Mesenchymal stem cell (in vitro differentiated cells and primary cell): ENCODE data around the gene RAB1A.

Experiments
- DNase-seq: peaks from one replicate; pipeline ENCODE4 v3.0.0-alpha.2; 2013
- H2AFZ ChIP-seq: one replicate; pipeline ENCODE4 v1.6.1; 2013; ENCODE audit warnings: low read depth, mild to moderate bottlenecking, control low read depth, inconsistent platforms, low read length, moderate library complexity
- H2AK5ac ChIP-seq: 2 replicates; pipeline ENCODE4 v1.6.1; 2013; ENCODE audit warnings: low read length, moderate library complexity, mild to moderate bottlenecking, inconsistent platforms; ENCODE audit not compliant: severe bottlenecking
- H2BK120ac ChIP-seq: one replicate; pipeline ENCODE4 v1.6.1; 2013; ENCODE audit warnings: low read depth, mild to moderate bottlenecking, inconsistent platforms, low read length, moderate library complexity
- H2BK12ac ChIP-seq, 2 experiments: one replicate each; pipeline ENCODE4 v1.6.1; 2013; ENCODE audit warnings: inconsistent platforms in 2 of 2, low read length in 2 of 2, mild to moderate bottlenecking in 2 of 2, moderate library complexity in 2 of 2, control low read depth in 1 of 2
- H2BK15ac ChIP-seq: one replicate; pipeline ENCODE4 v1.6.1; 2013; ENCODE audit warnings: mild to moderate bottlenecking, low read depth, inconsistent platforms; ENCODE audit not compliant: poor library complexity, severe bottlenecking
- H2BK5ac ChIP-seq: 2 replicates; pipeline ENCODE4 v1.6.1; 2013; ENCODE audit warnings: low read depth, mild to moderate bottlenecking, low read length, control low read depth, inconsistent platforms; ENCODE audit not compliant: poor library complexity, severe bottlenecking
- H3K14ac ChIP-seq, 2 experiments: one replicate each; pipeline ENCODE4 v1.6.1; 2013; ENCODE audit warnings: inconsistent platforms in 2 of 2, low read length in 2 of 2, control low read depth in 1 of 2, mild to moderate bottlenecking in 1 of 2, moderate library complexity in 1 of 2
- H3K18ac ChIP-seq, 2 experiments: one replicate each; pipeline ENCODE4 v1.6.1; 2013; ENCODE audit warnings: inconsistent platforms in 2 of 2, low read length in 2 of 2, control low read depth in 1 of 2, low read depth in 1 of 2, mild to moderate bottlenecking in 1 of 2
- H3K23ac ChIP-seq, 2 experiments: one replicate each; pipeline ENCODE4 v1.6.1; 2013; ENCODE audit warnings: inconsistent platforms in 2 of 2, low read length in 2 of 2, mild to moderate bottlenecking in 2 of 2, moderate library complexity in 2 of 2, control low read depth in 1 of 2
- H3K27ac ChIP-seq: 2 replicates; pipeline ENCODE4 v1.5.1; 2013; ENCODE audit warnings: mild to moderate bottlenecking, moderate library complexity, low read length, control low read depth, inconsistent platforms; ENCODE audit not compliant: poor library complexity, severe bottlenecking
- H3K27me3 ChIP-seq, 2 experiments: 2 replicates each; pipeline versions ENCODE4 v1.6.1 to v1.7.0; 2013; ENCODE audit warnings: low read length in 2 of 2, mild to moderate bottlenecking in 2 of 2, moderate library complexity in 2 of 2, control low read depth in 1 of 2, inconsistent platforms in 1 of 2; ENCODE audit not compliant: control insufficient read depth in 1 of 2, insufficient read depth in 1 of 2
- H3K36me3 ChIP-seq, 2 experiments: 2 replicates each; pipeline versions ENCODE4 v1.6.1 to v1.7.0; 2013; ENCODE audit warnings: low read length in 2 of 2, control low read depth in 1 of 2, inconsistent platforms in 1 of 2, low read depth in 1 of 2, mild to moderate bottlenecking in 1 of 2; ENCODE audit not compliant: insufficient read depth in 2 of 2, control insufficient read depth in 1 of 2
- H3K4ac ChIP-seq, 2 experiments: one replicate each; pipeline ENCODE4 v1.6.1; 2013; ENCODE audit warnings: inconsistent platforms in 2 of 2, low read length in 2 of 2, mild to moderate bottlenecking in 2 of 2, moderate library complexity in 2 of 2, control low read depth in 1 of 2, low read depth in 1 of 2
- H3K4me1 ChIP-seq: 2 replicates; pipeline ENCODE4 v1.6.1; 2013; ENCODE audit warnings: low read depth, low read length, control low read depth; ENCODE audit not compliant: control insufficient read depth, insufficient read depth
- H3K4me2 ChIP-seq: 2 replicates; pipeline ENCODE4 v1.6.1; 2013; ENCODE audit warnings: low read length, mild to moderate bottlenecking, inconsistent platforms; ENCODE audit not compliant: poor library complexity, severe bottlenecking
- H3K4me3 ChIP-seq, 2 experiments: 2 replicates each; pipeline versions ENCODE4 v1.5.1 to v1.7.0; 2013; ENCODE audit warnings: low read length in 2 of 2, mild to moderate bottlenecking in 2 of 2, control low read depth in 1 of 2, low read depth in 1 of 2; ENCODE audit not compliant: insufficient read depth in 1 of 2
- H3K79me1 ChIP-seq: replicated peaks from 2 replicates; pipeline ENCODE4 v1.6.1; 2013; ENCODE audit warnings: mild to moderate bottlenecking, control low read depth, low read length, inconsistent platforms; ENCODE audit not compliant: poor library complexity, severe bottlenecking
- H3K9ac ChIP-seq: 2 replicates; pipeline ENCODE4 v1.7.0; 2013; ENCODE audit warnings: mild to moderate bottlenecking, low read length, moderate library complexity
- H3K9me3 ChIP-seq: 2 replicates; pipeline ENCODE4 v1.7.0; 2013; ENCODE audit warnings: mild to moderate bottlenecking, low read length; ENCODE audit not compliant: control insufficient read depth
- H4K8ac ChIP-seq: one replicate; pipeline ENCODE4 v1.6.1; 2013; ENCODE audit warnings: inconsistent platforms, mild to moderate bottlenecking, low read length, moderate library complexity
- H4K91ac ChIP-seq: one replicate; pipeline ENCODE4 v1.6.1; 2013; ENCODE audit warnings: mild to moderate bottlenecking, low read length, inconsistent platforms
- WGBS: methylation state at CpG from one replicate; pipeline ENCODE4 v1.1.7; 2013; ENCODE audit warnings: mixed read lengths; 5-methylcytosine and 5-hydroxymethylcytosine counted together

Gene RAB1A

GRCh38 chr2:65062843-65063825 lies 66.8 kb downstream of the RAB1A start:
- peak; percentile 51 for DNase-seq
- H3K18ac ChIP-seq, result peak overlapping the region in 1 of 2 experiments; percentile 65
- H3K14ac ChIP-seq, result no peak overlapping the region
- H2BK15ac ChIP-seq, result no peak overlapping the region
- H2BK5ac ChIP-seq, result no peak overlapping the region
- H2BK12ac ChIP-seq, result peak overlapping the region in 1 of 2 experiments; percentile 23
- H2BK120ac ChIP-seq, result no peak overlapping the region
- no peak overlapping the region for H3K4ac ChIP-seq
- H3K23ac ChIP-seq, result no peak overlapping the region
- H3K79me1 ChIP-seq, result peaks cover 32% of the 10 kb centered on the region
- WGBS, result 86% methylated on average over 9 of the region's 13 CpGs
- no peaks in the 10 kb centered on the region for H3K27me3 ChIP-seq
- H3K4me3 ChIP-seq, result peak overlapping the region in 1 of 2 experiments; percentile 39
- H2AK5ac ChIP-seq, result no peak overlapping the region
- H3K9me3 ChIP-seq, result no peaks in the 10 kb centered on the region
- H4K91ac ChIP-seq, result peak overlapping the region; percentile 36
- no peak overlapping the region for H3K27ac ChIP-seq
- peaks cover 11% of the 10 kb centered on the region for H3K4me1 ChIP-seq
- H2AFZ ChIP-seq, result no peak overlapping the region
- peaks cover 3 to 7% of the 10 kb centered on the region in 2 experiments for H3K36me3 ChIP-seq
- peak overlapping the region; percentile 68 for H3K9ac ChIP-seq
- no peak overlapping the region for H3K4me2 ChIP-seq
- H4K8ac ChIP-seq, result no peak overlapping the region

DNA sequence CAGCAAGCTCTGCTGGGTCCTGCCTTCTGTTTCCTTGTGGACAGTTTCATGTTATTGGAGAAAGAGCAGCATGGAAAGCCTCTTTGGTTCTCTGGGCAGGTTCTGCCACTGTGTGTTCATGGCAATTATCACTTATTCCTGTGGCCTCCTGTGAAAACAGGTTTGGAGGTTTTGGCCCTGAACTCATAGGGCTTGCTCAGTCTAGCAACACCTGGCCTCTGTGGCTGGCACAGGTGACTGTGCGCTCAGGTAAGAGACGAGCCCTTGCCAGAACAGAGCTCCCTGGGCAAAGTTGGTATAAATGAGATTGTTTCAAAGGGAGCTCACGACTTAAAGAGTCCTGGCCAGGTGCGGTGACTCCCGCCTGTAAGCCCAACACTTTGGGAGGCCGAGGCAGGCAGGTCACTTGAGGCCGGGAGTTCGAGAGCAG lies 68.0 kb downstream of the RAB1A start:
- H3K23ac ChIP-seq, result no peak overlapping the region

DNA sequence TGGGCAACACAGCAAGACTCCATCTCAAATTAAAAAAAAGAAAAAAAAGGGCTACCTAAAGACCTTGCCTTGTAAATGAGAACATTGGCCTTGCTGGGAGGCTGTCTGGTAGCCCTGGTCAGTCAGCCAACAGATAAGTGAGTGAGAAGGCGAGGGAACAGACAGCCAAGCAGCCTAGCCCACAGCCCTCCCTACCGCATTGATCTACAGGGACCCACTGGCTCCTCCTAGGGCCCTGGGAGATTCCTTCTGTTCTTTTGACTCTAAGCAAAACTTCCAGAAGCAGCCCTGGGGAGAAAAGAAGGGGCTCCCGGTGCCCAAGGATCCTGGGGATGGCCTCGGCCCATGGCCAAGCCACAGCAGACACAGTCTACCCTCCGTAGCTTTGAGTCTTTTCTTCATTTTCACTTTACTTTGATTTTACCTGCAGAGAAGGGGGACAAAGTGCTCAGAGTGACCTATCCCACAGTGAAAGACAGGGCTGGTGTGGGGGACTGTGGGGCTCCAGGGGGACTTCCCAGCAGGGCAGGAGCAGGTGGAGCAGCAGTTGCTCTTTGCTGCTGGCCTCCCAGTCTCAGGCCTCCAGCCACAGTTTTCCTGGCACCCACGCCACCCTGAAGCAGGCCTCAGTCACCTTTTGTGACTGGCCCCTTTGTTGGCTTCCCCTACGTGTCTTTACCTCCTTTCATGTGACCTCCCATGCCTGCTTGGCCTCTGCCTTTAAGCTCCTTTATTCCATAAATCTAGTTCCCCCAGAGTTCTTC lies 68.6 kb downstream of the RAB1A start:
- H2BK15ac ChIP-seq, result no peak overlapping the region
- H2BK12ac ChIP-seq, result no peak overlapping the region
- no peaks in the 10 kb centered on the region for H3K27me3 ChIP-seq
- 86% methylated on average over 6 of the region's 7 CpGs for WGBS
- no peak overlapping the region for H3K27ac ChIP-seq
- no peak overlapping the region for H3K4me3 ChIP-seq
- no peak overlapping the region for H3K4ac ChIP-seq
- no peak overlapping the region for H3K9ac ChIP-seq
- H3K79me1 ChIP-seq, result peaks cover 29% of the 10 kb centered on the region
- no peak overlapping the region for H4K91ac ChIP-seq
- H3K36me3 ChIP-seq, result peaks cover 3 to 5% of the 10 kb centered on the region in 2 experiments
- H2BK120ac ChIP-seq, result no peak overlapping the region
- H3K4me1 ChIP-seq, result peaks cover 11% of the 10 kb centered on the region
- no peak overlapping the region for H3K18ac ChIP-seq
- no peak overlapping the region for H2AFZ ChIP-seq
- no peak for DNase-seq
- H3K9me3 ChIP-seq, result no peaks in the 10 kb centered on the region
- no peak overlapping the region for H4K8ac ChIP-seq
- no peak overlapping the region for H3K4me2 ChIP-seq
- H2AK5ac ChIP-seq, result no peak overlapping the region
- no peak overlapping the region for H3K14ac ChIP-seq
- no peak overlapping the region for H3K23ac ChIP-seq
- H2BK5ac ChIP-seq, result no peak overlapping the region

More for the DNA sequence above, 68.0 kb downstream of the RAB1A start:
- Histone ChIP-seq H3K9ac (no peak overlapping the region), H2BK120ac (no peak overlapping the region), H2BK15ac (no peak overlapping the region), H2AK5ac (no peak overlapping the region), H3K36me3 (peaks cover 3 to 5% of the 10 kb centered on the region in 2 experiments), H3K27me3 (no peaks in the 10 kb centered on the region), H3K4me2 (no peak overlapping the region), H4K91ac (no peak overlapping the region), H4K8ac (no peak overlapping the region), H3K27ac (no peak overlapping the region), H3K79me1 (peaks cover 28% of the 10 kb centered on the region), H2AFZ (no peak overlapping the region), H3K18ac (no peak overlapping the region), H3K4ac (no peak overlapping the region), H3K14ac (no peak overlapping the region), H2BK5ac (no peak overlapping the region), H2BK12ac (no peak overlapping the region), H3K4me1 (peaks cover 11% of the 10 kb centered on the region), H3K4me3 (no peak overlapping the region), H3K9me3 (no peaks in the 10 kb centered on the region)
- 98% methylated on average over 8 of the region's 8 CpGs for WGBS
- DNase-seq, result no peak

GRCh38 chr2:65059071-65059470 lies 70.8 kb downstream of the RAB1A start:
- Histone ChIP-seq H3K14ac (no peak overlapping the region), H3K23ac (no peak overlapping the region), H3K27ac (no peak overlapping the region), H3K36me3 (peaks cover 3 to 5% of the 10 kb centered on the region in 2 experiments), H3K4me3 (no peak overlapping the region), H2BK15ac (no peak overlapping the region), H3K9ac (no peak overlapping the region), H4K91ac (no peak overlapping the region), H2BK120ac (no peak overlapping the region), H3K4ac (no peak overlapping the region), H2BK12ac (no peak overlapping the region), H3K79me1 (peaks cover 23% of the 10 kb centered on the region), H2AK5ac (no peak overlapping the region), H3K9me3 (no peaks in the 10 kb centered on the region), H4K8ac (no peak overlapping the region), H2AFZ (no peak overlapping the region), H2BK5ac (no peak overlapping the region), H3K4me1 (peaks cover 9% of the 10 kb centered on the region), H3K4me2 (no peak overlapping the region), H3K18ac (no peak overlapping the region), H3K27me3 (peaks cover 0 to 7% of the 10 kb centered on the region in 2 experiments)
- WGBS, result 97% methylated on average over 1 of the region's 1 CpG
- DNase-seq, result no peak
